Hindlimb muscle (tissue), 1 donor: Measurements from ENCODE around the gene CRISPLD2. TPM values are rescaled to one million over a fixed set of nuclear protein-coding genes. Genes with fewer than 3 reads are reported as not detected.

Experiments
- polyA plus RNA-seq: library from polyadenylated mRNA; unstranded; fragments of 120-200 nt; gene quantifications from one replicate; pipeline ENCODE4 v1.2.1, GENCODE V29; 2013; ENCODE audit not compliant: insufficient read length

The CRISPLD2 gene
- polyA plus RNA-seq, 1 donor = 6.2 TPM

Other genes starting within 250 kb of the CRISPLD2 start
- 30.5 TPM for gene COTL1, start 201.9 kb upstream of the CRISPLD2 start, polyA plus RNA-seq
- 14.2 TPM for gene KLHL36, start 171.5 kb upstream of the CRISPLD2 start, polyA plus RNA-seq
- 63.2 TPM for gene USP10, start 120.0 kb upstream of the CRISPLD2 start, polyA plus RNA-seq
- gene ZDHHC7, start 191.6 kb downstream of the CRISPLD2 start, polyA plus RNA-seq = 31.5 TPM
- gene KIAA0513, start 207.8 kb downstream of the CRISPLD2 start, polyA plus RNA-seq = 1.6 TPM